K562 (cell line): ENCODE data around the gene GPR152. TPM values are rescaled to one million over a fixed set of nuclear protein-coding genes. Genes with fewer than 3 reads are reported as not detected.

Source experiments
- ARID1B ChIP-seq: fragments of 450-650 bp; IDR thresholded peaks from 2 replicates; pipeline ENCODE4 v1.6.1; 2016; ENCODE audit warnings: antibody characterized with exemption, mild to moderate bottlenecking, inconsistent platforms
- CC2D1A ChIP-seq: fragments of 450-650 bp; IDR thresholded peaks from 2 replicates; pipeline ENCODE4 v1.6.1; 2017; ENCODE audit warnings: mild to moderate bottlenecking
- CXXC5 ChIP-seq: fragments of 250-450 bp; sonication (Bioruptor Pico); IDR thresholded peaks from 2 replicates; pipeline ENCODE4 v1.8.0; 2022; ENCODE audit warnings: inconsistent platforms, mild to moderate bottlenecking, moderate library complexity
- DPF2 ChIP-seq: fragments of 450-650 bp; IDR thresholded peaks from 2 replicates; pipeline ENCODE4 v1.6.1; 2016
- E2F3 ChIP-seq: fragments of 250-450 bp; sonication (Bioruptor Pico); IDR thresholded peaks from 2 replicates; pipeline ENCODE4 v1.4.0; 2020; ENCODE audit warnings: mild to moderate bottlenecking
- GATAD2B ChIP-seq: fragments of 450-650 bp; IDR thresholded peaks from 2 replicates; pipeline ENCODE4 v1.6.1; 2017; ENCODE audit warnings: mild to moderate bottlenecking, borderline replicate concordance
- HEY1 ChIP-seq: fragments of 250-450 bp; sonication (Bioruptor Pico); IDR thresholded peaks from 2 replicates; pipeline ENCODE4 v1.5.0; 2020; ENCODE audit warnings: mild to moderate bottlenecking, moderate library complexity, borderline replicate concordance
- NEUROD1 ChIP-seq: fragments of 150-350 bp; IDR thresholded peaks from 2 replicates; pipeline ENCODE4 v1.6.1; 2014; ENCODE audit warnings: borderline replicate concordance, low read length, low read depth; ENCODE audit not compliant: partially characterized antibody
- NR2C2 ChIP-seq, 2 experiments: fragments of 200-800 bp in 1 of 2; sonication (Bioruptor generic) in 1 of 2; sonication (generic) in 1 of 2; formaldehyde crosslinking in 1 of 2; IDR thresholded peaks; 2 replicates each; pipeline versions ENCODE4 v1.6.1 to v1.8.0; 2016 to 2022; ENCODE audit warnings: mild to moderate bottlenecking in 1 of 2, missing compliant biosample characterization in 1 of 2, missing genetic modification characterization in 1 of 2, missing genetic modification reagents in 1 of 2
- PHTF2 ChIP-seq: fragments of 250-450 bp; sonication (Bioruptor Pico); IDR thresholded peaks from 2 replicates; pipeline ENCODE4 v1.5.0; 2021; ENCODE audit warnings: mild to moderate bottlenecking
- RHOXF2B ChIP-seq: fragments of 250-450 bp; sonication (Bioruptor Pico); conservative IDR thresholded peaks from 2 replicates; pipeline ENCODE4 v1.5.1; 2021
- SREBF2 ChIP-seq: sonication (generic); formaldehyde crosslinking; IDR thresholded peaks from 2 replicates; pipeline ENCODE4 v1.4.0; 2020; ENCODE audit warnings: mild to moderate bottlenecking, missing genetic modification reagents
- SRSF9 ChIP-seq: fragments of 200-400 bp; formaldehyde crosslinking; IDR thresholded peaks from 2 replicates; pipeline ENCODE4 v1.6.1; 2017; ENCODE audit warnings: low read depth, low read length, borderline replicate concordance
- TCF7 ChIP-seq: sonication (generic); IDR thresholded peaks from 2 replicates; pipeline ENCODE4 v1.6.1; 2016; ENCODE audit warnings: antibody characterized with exemption, borderline replicate concordance
- ZNF324 ChIP-seq: fragments of 250-450 bp; sonication (Bioruptor Pico); IDR thresholded peaks from 2 replicates; pipeline ENCODE4 v1.4.0; 2020; ENCODE audit warnings: mild to moderate bottlenecking
- polyA plus RNA-seq, 8 experiments: library from polyadenylated mRNA; depleted of rRNA in 4 of 8; stranded (reverse) in 5 of 8; unstranded in 3 of 8; fragments of >200 nt; fragmentation: Nextera tagmentation in 2 of 8; fragmentation: Illumina TruSeq in 1 of 8; extraction: Ambion mirVana in 2 of 8; extraction: Trizol in 1 of 8; gene quantifications; 2 replicates each; pipeline versions ENCODE4 v1.2.1 to v1.2.3, GENCODE V29; 2011 to 2014; ENCODE audit warnings: inconsistent platforms in 1 of 8, missing spikeins in 1 of 8
- total RNA-seq, 7 experiments: library from RNA; depleted of rRNA in 6 of 7; stranded (reverse); fragments of >200 nt in 6 of 7; fragmentation: Illumina TruSeq in 2 of 7; extraction: Trizol in 2 of 7; gene quantifications; 2 replicates each; pipeline versions ENCODE4 v1.2.1 to v1.2.3, GENCODE V29; 2011 to 2021; ENCODE audit warnings: low replicate concordance in 1 of 7
- TF ChIP-seq, protein P1 (sequence below): IDR thresholded peaks from 2 replicates; pipeline ENCODE4 v1.6.1; 2011; ENCODE audit not compliant: insufficient read length; ENCODE audit errors: extremely low read depth
- TF ChIP-seq, protein P2 (sequence below): IDR thresholded peaks from 3 replicates; pipeline ENCODE4 v1.6.1; 2011; ENCODE audit warnings: borderline replicate concordance, mild to moderate bottlenecking; ENCODE audit not compliant: insufficient read length, insufficient read depth
- TF ChIP-seq, protein P3 (sequence below): fragments of 250-450 bp; sonication (Bioruptor Pico); IDR thresholded peaks from 2 replicates; pipeline ENCODE4 v1.4.0; 2020
- TF ChIP-seq, protein P4 (sequence below): sonication (generic); formaldehyde crosslinking; IDR thresholded peaks from 2 replicates; pipeline ENCODE4 v1.8.1; 2022; ENCODE audit warnings: missing genetic modification reagents

Gene GPR152
- total and polyA plus RNA-seq, 9 of the 15 experiments (the other 6 are each of a cell fraction or from before 2014, with no cell fraction given) = not detected

DNA sequence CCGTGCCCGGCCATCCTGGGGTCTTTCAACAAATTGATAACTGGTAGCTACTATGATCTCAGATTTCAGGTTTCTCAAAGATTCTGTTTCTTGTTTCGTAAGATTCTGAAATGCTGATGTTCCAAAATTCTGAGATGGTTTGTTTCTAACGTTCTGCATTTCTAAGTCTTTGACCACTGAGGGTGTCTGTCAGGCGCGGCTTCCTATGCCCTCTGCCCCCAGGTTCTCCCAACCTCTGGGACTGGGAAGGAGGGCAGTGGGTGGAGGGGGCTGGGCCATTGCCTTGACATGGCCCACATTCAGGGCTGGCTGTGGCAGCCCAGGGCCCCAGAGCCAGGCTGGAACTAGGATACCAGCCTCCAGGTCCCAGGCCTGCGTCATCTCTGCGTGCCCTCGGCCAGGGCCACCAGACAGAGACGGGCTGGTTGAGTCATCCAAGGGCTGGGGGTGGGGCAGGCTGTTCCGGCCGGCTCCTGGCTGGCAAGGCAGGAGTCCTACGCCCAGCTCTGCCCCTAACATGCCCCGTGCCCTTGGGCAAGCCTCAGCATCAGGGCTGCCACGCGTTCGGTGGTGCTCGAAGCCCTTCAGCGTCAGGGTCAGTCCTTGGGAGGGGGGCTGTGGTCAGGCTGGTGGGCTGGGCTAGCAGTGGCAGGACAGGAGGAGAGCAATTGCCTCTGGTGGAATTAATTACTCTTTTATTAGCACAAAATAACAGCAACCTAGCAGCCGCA lies 11.3 kb upstream of the GPR152 start (continued):
- TF ChIP-seq GATAD2B = 0 out of 2 replicates have a peak, but pooled peaks have one; percentile 58
- TF ChIP-seq SREBF2 (CRISPR knock-in tag) = 0 out of 2 replicates have a peak, but pooled peaks have one; percentile 21
- TF ChIP-seq, protein P1, sequence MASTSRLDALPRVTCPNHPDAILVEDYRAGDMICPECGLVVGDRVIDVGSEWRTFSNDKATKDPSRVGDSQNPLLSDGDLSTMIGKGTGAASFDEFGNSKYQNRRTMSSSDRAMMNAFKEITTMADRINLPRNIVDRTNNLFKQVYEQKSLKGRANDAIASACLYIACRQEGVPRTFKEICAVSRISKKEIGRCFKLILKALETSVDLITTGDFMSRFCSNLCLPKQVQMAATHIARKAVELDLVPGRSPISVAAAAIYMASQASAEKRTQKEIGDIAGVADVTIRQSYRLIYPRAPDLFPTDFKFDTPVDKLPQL = no peak
- TF ChIP-seq NR2C2 (CRISPR knock-in tag; IDR thresholded peaks at IDR 0.05) = 0 out of 2 replicates have a peak, but pooled peaks have one; percentile 4
- no peak for TF ChIP-seq NR2C2 (tag; IDR thresholded peaks at IDR 0.05)
- no peak for TF ChIP-seq CC2D1A
- peak; percentile 55 for TF ChIP-seq ARID1B
- TF ChIP-seq, protein P2, sequence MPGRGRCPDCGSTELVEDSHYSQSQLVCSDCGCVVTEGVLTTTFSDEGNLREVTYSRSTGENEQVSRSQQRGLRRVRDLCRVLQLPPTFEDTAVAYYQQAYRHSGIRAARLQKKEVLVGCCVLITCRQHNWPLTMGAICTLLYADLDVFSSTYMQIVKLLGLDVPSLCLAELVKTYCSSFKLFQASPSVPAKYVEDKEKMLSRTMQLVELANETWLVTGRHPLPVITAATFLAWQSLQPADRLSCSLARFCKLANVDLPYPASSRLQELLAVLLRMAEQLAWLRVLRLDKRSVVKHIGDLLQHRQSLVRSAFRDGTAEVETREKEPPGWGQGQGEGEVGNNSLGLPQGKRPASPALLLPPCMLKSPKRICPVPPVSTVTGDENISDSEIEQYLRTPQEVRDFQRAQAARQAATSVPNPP = no peak
- TF ChIP-seq PHTF2 (CRISPR knock-in tag) = no peak
- no peak for TF ChIP-seq HEY1
- no peak for TF ChIP-seq TCF7
- TF ChIP-seq, protein P3, sequence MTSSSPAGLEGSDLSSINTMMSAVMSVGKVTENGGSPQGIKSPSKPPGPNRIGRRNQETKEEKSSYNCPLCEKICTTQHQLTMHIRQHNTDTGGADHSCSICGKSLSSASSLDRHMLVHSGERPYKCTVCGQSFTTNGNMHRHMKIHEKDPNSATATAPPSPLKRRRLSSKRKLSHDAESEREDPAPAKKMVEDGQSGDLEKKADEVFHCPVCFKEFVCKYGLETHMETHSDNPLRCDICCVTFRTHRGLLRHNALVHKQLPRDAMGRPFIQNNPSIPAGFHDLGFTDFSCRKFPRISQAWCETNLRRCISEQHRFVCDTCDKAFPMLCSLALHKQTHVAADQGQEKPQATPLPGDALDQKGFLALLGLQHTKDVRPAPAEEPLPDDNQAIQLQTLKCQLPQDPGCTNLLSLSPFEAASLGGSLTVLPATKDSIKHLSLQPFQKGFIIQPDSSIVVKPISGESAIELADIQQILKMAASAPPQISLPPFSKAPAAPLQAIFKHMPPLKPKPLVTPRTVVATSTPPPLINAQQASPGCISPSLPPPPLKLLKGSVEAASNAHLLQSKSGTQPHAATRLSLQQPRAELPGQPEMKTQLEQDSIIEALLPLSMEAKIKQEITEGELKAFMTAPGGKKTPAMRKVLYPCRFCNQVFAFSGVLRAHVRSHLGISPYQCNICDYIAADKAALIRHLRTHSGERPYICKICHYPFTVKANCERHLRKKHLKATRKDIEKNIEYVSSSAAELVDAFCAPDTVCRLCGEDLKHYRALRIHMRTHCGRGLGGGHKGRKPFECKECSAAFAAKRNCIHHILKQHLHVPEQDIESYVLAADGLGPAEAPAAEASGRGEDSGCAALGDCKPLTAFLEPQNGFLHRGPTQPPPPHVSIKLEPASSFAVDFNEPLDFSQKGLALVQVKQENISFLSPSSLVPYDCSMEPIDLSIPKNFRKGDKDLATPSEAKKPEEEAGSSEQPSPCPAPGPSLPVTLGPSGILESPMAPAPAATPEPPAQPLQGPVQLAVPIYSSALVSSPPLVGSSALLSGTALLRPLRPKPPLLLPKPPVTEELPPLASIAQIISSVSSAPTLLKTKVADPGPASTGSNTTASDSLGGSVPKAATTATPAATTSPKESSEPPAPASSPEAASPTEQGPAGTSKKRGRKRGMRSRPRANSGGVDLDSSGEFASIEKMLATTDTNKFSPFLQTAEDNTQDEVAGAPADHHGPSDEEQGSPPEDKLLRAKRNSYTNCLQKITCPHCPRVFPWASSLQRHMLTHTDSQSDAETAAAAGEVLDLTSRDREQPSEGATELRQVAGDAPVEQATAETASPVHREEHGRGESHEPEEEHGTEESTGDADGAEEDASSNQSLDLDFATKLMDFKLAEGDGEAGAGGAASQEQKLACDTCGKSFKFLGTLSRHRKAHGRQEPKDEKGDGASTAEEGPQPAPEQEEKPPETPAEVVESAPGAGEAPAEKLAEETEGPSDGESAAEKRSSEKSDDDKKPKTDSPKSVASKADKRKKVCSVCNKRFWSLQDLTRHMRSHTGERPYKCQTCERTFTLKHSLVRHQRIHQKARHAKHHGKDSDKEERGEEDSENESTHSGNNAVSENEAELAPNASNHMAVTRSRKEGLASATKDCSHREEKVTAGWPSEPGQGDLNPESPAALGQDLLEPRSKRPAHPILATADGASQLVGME (CRISPR knock-in tag) = peak; percentile 37
- 0 out of 2 replicates have a peak, but pooled peaks have one; percentile 23 for TF ChIP-seq RHOXF2B
- no peak for TF ChIP-seq NEUROD1
- no peak for TF ChIP-seq SRSF9
- TF ChIP-seq CXXC5 (CRISPR knock-in tag) = peak; percentile 62; the same call in 1 of the 2 replicates
- TF ChIP-seq, protein P4, sequence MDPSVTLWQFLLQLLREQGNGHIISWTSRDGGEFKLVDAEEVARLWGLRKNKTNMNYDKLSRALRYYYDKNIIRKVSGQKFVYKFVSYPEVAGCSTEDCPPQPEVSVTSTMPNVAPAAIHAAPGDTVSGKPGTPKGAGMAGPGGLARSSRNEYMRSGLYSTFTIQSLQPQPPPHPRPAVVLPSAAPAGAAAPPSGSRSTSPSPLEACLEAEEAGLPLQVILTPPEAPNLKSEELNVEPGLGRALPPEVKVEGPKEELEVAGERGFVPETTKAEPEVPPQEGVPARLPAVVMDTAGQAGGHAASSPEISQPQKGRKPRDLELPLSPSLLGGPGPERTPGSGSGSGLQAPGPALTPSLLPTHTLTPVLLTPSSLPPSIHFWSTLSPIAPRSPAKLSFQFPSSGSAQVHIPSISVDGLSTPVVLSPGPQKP (CRISPR knock-in tag) = no peak
- 0 out of 2 replicates have a peak, but pooled peaks have one; percentile 16 for TF ChIP-seq ZNF324 (CRISPR knock-in tag)
- TF ChIP-seq E2F3 (CRISPR knock-in tag) = peak; percentile 29; the same call in 1 of the 2 replicates
- TF ChIP-seq DPF2 = peak; percentile 55; the same call in 1 of the 2 replicates
